Anterior cingulate cortex (tissue), 58 donors: ENCODE measurements around the gene AGTPBP1.
"Not testable (repeated sequence)": the region's sequence is repeated elsewhere in the genome, so short reads cannot be mapped to it uniquely, and the experiment has no call there.

Source experiments
- DNase-seq, 58 donors: peaks; one replicate each; lab custom pipeline; 2025; lab: John Stamatoyannopoulos, UW

AGTPBP1 gene, protein sequence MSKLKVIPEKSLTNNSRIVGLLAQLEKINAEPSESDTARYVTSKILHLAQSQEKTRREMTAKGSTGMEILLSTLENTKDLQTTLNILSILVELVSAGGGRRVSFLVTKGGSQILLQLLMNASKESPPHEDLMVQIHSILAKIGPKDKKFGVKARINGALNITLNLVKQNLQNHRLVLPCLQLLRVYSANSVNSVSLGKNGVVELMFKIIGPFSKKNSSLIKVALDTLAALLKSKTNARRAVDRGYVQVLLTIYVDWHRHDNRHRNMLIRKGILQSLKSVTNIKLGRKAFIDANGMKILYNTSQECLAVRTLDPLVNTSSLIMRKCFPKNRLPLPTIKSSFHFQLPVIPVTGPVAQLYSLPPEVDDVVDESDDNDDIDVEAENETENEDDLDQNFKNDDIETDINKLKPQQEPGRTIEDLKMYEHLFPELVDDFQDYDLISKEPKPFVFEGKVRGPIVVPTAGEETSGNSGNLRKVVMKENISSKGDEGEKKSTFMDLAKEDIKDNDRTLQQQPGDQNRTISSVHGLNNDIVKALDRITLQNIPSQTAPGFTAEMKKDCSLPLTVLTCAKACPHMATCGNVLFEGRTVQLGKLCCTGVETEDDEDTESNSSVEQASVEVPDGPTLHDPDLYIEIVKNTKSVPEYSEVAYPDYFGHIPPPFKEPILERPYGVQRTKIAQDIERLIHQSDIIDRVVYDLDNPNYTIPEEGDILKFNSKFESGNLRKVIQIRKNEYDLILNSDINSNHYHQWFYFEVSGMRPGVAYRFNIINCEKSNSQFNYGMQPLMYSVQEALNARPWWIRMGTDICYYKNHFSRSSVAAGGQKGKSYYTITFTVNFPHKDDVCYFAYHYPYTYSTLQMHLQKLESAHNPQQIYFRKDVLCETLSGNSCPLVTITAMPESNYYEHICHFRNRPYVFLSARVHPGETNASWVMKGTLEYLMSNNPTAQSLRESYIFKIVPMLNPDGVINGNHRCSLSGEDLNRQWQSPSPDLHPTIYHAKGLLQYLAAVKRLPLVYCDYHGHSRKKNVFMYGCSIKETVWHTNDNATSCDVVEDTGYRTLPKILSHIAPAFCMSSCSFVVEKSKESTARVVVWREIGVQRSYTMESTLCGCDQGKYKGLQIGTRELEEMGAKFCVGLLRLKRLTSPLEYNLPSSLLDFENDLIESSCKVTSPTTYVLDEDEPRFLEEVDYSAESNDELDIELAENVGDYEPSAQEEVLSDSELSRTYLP

DNA sequence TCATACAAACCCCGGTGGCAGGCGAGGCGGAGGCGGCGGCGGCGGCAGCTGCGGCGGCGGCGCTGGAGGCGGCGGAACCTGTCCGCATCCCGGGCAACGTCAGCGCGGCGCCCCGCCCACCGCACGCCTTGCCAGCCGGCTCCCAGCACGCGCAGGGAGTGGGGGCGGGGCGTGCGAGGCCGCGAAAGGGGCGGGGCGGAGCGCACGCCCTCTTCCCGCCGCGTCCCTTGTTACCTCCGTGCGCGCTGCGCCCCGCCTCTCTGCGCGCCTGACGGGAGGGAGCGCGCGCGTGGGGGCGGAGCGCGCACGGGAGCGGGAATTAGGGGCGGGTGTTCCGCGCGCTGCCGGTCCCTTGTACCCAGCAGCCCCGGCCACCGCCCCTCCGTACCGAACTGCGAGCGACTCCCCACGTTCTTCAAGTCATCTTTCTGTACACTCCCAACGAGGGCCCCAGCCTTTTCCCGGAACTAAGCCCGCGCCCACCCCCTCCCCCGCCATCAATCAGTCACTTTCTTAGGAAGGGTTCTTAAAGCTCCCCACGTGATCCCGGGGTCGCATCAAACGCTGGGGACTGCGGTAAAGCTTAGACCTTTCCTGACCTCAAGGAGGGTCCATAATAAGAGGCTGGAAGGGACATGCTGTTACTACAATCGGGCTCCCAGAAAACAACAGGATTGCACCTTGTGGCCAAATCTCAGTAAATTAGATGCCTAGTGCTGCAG is at the start of gene AGTPBP1:
Gene AGTPBP1, minus strand, starts transcription at position 80 of the 722 bp plus-strand sequence. CDS start 29,421 bp downstream, outside the sequence.
- DNase-seq: peak; percentile 33 to 94 (median 87)

DNA sequence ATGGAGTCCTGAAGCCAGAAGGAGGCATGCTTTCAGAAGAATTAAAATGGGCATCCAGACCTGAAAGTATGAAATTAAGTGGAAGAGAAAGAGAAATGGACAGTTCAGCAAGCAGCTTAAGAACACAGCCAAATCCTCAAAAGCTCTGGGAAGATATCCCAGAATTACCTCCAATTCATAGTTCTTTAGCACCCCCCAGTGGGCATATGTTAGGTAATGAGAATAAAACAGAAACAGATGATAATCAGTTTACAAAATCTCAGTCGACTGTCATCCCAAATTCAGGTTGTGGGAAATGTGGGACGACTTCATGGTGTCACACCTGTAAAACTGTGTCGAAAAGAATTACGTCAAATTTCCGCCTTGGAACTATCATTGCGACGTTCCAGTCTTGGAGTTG is 44.4 kb upstream of the AGTPBP1 start:
- not testable (repeated sequence) for DNase-seq

DNA sequence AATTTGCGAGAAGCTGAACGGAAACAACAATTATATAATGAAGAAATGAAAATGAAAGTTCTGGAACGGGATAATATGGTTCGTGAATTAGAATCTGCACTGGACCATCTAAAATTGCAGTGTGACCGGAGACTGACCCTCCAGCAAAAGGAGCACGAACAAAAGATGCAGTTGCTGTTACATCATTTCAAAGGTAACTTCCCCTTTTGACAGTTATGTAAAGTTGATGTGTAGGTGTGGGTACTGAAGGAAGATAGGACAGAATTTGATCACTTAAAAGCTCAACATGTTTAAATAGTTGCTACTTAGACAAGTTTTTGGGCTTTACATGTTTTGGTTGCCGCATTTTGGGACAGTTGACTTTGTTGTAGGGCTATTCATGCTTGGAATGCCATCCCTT is 32.1 kb upstream of the AGTPBP1 start:
- DNase-seq: not testable (repeated sequence)

DNA sequence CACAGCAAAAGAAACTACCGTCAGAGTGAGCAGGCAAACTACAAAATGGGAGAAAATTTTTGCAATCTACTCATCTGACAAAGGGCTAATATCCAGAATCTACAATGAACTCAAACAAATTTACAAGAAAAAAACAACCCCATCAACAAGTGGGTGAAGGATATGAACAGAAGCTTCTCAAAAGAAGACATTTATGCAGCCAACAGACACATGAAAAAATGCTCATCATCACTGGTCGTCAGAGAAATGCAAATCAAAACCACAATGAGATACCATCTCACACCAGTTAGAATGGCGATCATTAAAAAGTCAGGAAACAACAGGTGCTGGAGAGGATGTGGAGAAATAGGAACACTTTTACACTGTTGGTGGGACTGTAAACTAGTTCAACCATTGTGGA is 20.0 kb upstream of the AGTPBP1 start:
- not testable (repeated sequence) for DNase-seq

DNA sequence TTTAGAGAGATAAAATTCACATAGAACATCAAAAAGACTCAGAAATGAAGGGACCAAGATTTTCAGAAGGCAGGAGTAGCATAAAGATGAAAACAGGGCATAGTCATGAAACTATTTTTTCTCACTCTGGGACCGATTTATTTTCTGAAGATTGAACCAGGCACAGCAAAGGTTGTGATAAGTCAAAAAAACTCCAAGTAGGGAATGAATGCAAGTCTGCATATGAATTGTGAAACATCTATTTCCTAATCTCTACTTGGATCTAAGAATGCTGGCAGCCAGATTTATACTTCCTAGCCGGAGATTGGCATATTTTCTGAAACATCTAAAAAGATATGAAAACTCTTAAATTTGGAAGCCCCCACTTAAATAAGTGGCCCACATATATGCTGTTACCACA is 16.0 kb upstream of the AGTPBP1 start:
- DNase-seq: not testable (repeated sequence)

DNA sequence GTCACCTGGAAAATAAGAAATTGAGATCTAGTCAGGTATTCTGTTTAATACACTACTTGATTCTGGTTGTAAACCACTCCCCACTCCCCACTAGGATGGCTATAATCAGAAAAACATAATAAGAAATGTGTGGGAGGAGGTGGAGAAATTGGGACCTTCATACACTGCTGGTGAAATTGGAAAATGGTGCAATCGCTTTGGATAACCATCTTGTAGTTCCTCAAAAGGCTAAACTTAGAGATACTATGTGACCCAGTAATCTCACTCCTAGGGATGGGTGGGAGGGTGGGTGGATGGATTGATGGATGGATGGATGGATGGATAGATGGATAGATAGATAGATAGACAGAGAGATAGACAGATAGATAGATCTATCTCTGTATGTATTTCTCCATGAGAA is 14.5 kb upstream of the AGTPBP1 start:
- DNase-seq: not testable (repeated sequence)

DNA sequence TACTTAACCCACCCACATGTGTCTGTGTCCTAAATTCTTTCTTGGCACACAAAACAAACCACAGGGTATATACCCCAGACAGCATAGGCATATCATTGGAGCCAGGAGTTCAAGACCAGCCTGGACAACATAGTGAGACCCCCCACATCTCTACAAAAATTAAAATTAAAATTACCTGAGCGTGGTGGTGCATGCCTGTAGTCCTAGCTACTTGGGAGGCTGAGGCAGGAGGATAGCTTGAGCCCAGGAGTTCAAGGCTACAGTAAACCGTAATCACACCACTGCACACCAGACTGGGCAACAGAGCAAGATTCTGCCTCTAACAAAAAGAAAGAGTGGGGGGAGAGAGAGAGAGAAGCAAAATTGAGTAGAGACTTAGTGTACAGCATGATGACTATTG is 4.6 kb upstream of the AGTPBP1 start:
- DNase-seq: no peak

DNA sequence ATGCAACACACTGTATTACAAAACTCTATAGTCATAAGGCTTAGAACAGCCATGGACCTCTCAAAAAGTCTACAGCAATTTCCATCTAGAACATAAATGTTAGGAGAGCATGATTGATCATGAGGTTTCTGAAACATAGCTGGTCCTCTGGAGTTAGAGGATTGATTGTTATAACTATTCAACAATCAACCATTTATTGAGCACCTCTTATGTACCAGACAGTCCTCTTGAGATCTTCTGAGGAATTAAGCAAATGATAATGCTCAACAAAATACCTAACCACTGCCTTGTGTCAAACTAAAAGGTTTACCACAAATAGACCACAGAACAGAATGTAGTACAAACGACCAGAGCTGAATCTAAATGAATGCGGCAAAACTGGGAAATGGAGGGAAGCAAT is 3.4 kb upstream of the AGTPBP1 start:
- no peak for DNase-seq

DNA sequence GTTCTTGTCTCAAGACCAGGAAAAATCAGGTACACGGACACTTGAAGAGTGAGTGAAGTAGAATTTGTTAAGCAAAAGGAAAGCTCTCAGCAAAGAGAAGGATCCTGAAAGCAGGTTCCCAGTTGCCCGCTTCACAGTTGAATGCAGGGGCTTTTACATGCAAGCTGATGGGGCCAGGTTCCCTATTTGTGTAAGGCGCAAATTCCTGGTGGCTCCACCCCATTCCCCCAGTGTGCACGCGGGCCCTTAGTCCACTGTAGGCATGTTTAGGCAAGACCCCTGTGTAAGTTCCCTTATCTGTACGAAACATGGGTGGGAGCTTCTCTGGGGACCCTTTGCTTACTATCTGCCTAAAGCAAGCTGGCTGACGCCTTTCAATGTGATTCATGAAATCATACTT is 2.7 kb upstream of the AGTPBP1 start:
- DNase-seq: no peak

DNA sequence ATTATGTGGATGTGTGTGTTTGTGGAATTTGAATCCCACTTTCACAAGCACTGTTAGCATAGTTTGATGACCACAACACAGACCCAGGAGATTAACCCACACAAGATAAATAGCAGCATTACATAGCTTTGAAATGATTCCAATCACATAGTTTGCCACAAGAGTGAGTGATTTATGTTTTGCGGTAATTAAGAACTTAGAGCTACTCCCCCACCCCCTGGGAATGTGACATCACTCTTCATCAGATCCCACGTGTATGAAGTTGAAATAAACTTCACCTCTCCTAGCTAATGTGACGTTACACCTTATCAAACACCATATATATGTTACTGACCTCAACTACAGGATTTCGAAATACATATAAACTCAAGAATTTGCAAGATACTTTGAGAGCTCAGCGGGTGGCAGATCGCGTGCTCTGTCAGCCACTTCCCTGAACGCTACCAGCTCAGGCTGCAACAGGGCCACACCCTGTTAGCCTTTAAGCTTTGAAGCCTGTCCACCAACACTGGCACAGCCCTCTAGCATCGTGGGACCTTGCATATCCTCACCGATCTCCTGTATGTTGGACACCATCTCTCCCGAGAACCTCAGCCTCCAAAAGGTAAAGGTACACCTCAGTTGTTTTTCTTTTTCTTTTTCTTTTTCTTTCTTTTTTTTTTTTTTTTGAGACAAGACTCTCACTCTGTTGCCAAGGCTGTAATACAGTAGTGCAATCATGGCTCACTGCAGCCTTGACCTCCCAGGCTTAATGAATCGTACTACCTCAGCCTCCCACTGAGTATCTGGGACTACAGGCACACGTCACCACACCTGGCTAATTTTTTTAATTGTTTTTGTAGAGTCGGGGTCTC is 1.7 kb upstream of the AGTPBP1 start:
- no peak for DNase-seq

DNA sequence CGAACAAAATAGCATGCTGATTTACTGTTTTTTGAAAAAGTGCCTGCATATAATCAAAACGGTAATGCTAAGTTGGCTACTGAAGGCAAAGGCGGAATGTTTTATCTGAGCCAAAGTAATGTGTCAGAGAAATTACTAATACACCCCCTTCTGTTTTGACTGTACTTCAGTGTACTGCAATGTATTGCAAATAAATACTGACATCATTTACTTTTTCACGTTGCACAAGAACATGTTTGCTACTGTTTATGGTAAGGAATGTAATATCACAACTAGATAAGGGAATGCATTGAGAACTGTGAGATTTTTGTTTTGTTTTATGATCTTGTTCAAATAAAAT is 813 bp upstream of the AGTPBP1 start:
- no peak for DNase-seq

DNA sequence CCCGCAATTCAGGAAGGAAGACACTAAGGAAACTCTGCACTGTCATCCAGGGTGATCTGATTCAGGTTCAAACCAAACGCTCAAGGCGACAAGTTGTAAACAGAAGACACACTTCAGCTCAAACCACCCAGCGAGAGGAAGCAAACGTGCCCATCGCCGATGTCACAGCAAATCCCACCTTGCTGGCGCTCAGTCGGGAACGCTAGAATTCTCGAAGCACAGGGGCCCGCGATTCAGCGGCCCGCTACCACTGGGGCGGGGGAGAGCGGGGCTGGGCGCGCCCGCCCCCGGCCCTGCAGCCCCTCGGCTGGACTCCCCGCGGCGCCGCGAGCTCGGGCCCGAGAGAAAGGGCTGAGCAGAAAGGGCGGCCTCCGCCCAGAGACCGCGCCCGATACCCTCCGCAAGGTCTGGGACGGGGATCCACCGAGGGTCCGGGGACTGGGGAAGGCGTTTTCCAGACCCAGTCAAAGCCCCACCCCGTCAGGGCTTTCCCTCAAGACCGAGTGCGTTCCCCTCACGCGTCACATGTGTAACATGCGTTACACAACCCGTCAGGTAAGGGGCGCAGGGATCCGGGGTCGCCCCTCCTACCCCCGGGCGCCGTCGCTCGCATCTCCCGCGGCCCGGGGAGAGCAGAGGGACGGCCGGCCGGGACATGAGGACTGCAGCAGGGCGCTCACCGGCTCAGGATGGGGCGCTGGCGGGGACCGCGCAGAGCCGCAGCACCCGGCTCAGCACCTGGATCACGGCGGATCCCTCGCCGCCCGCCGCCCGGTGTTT is 469 bp downstream of the AGTPBP1 start:
- peak in 42 of 58 donors; percentile 4 to 74 (median 42) for DNase-seq

DNA sequence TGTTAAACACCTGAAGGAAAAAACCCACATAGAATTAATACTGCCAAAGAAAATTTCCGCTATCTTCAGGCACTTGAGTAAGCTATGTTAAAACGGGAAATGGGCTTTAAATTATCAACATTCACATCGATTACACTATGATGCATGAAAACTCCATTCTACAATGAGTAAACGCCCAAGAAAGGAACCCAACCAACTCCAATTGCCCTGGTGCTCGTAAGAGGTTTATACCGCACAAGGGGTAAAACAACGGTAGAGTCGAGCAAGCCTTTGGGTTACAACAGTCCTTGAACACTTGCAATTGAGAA is 1.0 kb downstream of the AGTPBP1 start:
- no peak for DNase-seq

DNA sequence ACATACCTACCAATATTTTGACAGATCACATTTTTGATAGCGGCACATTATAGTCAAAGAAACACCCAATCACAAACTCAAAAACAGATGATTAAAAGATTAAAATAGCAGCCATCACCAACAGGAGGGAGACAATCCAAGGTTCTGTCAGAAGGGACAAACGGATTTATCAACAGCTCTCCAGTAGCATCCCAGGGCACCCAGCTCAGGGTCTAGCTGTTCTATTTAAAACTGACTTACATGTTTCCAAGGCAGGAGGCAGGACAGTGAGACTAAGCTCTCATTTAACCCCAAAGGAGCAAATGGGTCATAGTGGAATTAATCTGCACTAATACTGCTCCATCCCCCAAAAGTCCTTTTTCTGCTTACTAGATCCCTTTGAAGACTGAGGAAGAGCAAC is 3.2 kb downstream of the AGTPBP1 start:
- DNase-seq: no peak

DNA sequence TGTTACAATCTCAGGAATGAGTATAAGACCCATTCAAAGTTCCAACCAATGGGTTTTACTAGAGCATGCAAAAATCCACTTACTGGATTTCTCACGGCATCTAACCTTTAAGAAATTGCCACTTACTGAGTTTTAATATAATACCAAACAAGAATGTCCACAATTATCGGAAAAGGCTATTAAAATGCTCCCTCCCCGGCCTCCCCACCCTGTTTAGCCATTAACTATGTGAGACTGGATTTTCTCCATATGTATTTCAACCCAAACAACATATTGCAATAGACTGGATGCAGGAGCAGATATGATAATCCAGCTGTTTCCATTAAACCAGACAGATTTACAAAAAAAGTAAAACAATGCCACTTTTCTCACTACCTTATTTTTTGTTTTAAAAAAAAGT is 4.1 kb downstream of the AGTPBP1 start:
- no peak for DNase-seq

DNA sequence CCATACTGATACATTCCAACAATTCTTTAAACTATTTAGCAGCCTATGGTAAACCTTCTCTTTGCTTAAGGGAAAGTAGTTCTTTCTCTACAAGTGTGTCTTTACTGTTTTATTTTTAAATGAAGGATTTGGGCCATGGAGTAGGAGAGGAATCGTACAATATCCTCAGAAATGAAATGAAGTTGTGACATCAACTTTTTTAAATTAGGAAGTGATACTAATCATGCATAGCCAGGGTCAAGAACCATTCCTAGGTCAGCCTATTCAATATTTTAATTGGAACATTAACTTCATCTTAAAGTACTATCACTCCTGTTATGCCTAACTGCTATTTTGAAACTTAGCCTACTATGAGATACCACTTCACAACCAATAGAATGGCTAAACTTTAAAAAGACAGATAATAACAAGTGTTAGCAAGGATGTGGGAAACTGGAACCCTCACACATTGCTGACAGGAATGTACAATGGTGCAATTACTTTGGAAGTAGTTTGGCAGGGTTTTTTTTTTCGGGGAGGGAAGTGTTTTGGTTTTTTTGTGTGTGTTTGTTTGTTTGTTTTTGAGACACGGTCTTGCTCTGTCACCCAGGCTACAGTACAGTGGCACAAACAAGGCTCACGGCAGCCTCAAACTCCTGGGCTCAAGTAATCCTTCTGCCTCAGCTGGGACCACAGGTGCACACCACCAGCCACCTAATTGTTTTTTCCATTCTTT is 10.7 kb downstream of the AGTPBP1 start:
- DNase-seq: no peak

DNA sequence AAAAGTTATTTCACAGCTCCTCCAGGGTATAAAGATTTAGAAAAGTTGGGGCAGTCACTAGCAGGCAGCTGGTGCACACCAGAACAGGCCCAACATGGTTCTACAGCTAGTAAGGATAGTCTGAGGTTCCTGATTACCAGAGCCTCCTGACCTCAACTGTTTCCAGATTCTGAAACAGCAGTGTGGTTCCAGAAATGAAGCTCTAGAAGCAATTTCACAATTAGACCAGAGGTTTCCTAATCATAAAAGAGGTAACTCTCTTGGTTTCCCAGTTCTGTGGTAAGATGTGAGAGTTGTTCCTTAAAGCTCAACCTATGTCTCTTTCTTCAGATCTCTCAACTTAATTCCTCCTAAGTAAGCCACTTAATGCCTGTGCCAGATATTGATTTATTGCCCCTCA is 11.9 kb downstream of the AGTPBP1 start:
- no peak for DNase-seq

DNA sequence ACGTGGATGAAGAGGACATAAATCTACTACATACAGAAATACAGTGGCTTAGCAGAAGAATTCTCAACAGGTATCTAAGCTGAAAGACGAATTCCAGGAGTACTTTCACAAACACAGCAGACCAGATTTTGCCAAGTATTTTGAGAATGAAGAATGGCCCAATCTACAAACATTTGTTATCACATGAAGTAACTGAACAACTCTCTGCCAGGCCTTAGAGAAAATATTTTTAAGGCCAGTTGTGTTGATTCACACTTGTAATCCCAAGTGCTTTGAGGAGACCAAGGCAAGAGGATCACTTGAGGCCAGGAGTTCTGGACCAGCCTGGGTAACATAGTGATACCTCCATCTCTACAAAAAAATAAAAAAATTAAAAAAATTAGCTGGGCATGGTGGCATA is 14.3 kb downstream of the AGTPBP1 start:
- no peak for DNase-seq
